GM18909 (cell line): ENCODE results near the gene ACAD10.

Experiments
- ATAC-seq: cut with Tn5 transposase; IDR thresholded peaks from one replicate; pipeline ENCODE4 v1.9.1; 2021; ENCODE audit warnings: mild to moderate bottlenecking; ENCODE audit not compliant: unreplicated experiment, poor library complexity

The ACAD10 gene

GRCh38 chr12:111806304-111806703, 120.5 kb downstream of the ACAD10 start:
- no peak for ATAC-seq
